H7 (cell line): ENCODE measurements around the gene JDP2. TPM values are rescaled to one million over a fixed set of nuclear protein-coding genes. Genes with fewer than 3 reads are reported as not detected.

ENCODE experiments used
- DNase-seq: peaks from one replicate; pipeline ENCODE4 v3.0.0; 2012
- H3K27me3 ChIP-seq: 2 replicates; pipeline ENCODE4 v1.6.0; 2011; ENCODE audit warnings: mild to moderate bottlenecking, low read length; ENCODE audit not compliant: control insufficient read depth, insufficient read depth
- H3K36me3 ChIP-seq: replicated peaks from 2 replicates; pipeline ENCODE4 v1.5.1; 2011; ENCODE audit warnings: low read length; ENCODE audit not compliant: control insufficient read depth, insufficient read depth
- H3K4me3 ChIP-seq: 2 replicates; pipeline ENCODE4 v1.5.1; 2011; ENCODE audit warnings: low read depth, mild to moderate bottlenecking, control low read depth, low read length, moderate library complexity; ENCODE audit not compliant: insufficient read depth
- total RNA-seq: library from RNA; depleted of rRNA; stranded (reverse); fragments of >200 nt; shearing (Covaris generic); gene quantifications from 2 replicates; pipeline ENCODE4 v1.2.3, GENCODE V29; 2014

JDP2 gene
- total RNA-seq, 1 experiment from 2014 or later: 37.9 TPM

GRCh38 chr14:75489480-75489837, 61.6 kb downstream of the JDP2 start:
- no peak for DNase-seq
- Histone ChIP-seq H3K4me3 (no peak overlapping the region), H3K36me3 (no peaks in the 10 kb centered on the region), H3K27me3 (no peaks in the 10 kb centered on the region)

- Histone ChIP-seq H3K4me3 (no peak overlapping the region), H3K27me3 (no peaks in the 10 kb centered on the region), H3K36me3 (no peaks in the 10 kb centered on the region)
- DNase-seq: no peak
Measured at GRCh38 chr14:75491376-75491978, 63.7 kb downstream of the JDP2 start.

GRCh38 chr14:75492832-75493591, 65.2 kb downstream of the JDP2 start:
- no peak for DNase-seq
- H3K27me3 ChIP-seq: no peaks in the 10 kb centered on the region
- no peak overlapping the region for H3K4me3 ChIP-seq
- H3K36me3 ChIP-seq: no peaks in the 10 kb centered on the region

- DNase-seq: peak; percentile 2
- Histone ChIP-seq H3K36me3 (no peaks in the 10 kb centered on the region), H3K4me3 (no peak overlapping the region), H3K27me3 (no peaks in the 10 kb centered on the region)
Measured at GRCh38 chr14:75493592-75494087, 65.8 kb downstream of the JDP2 start.

- no peak for DNase-seq
- Histone ChIP-seq H3K4me3 (no peak overlapping the region), H3K36me3 (no peaks in the 10 kb centered on the region), H3K27me3 (no peaks in the 10 kb centered on the region)
Measured at GRCh38 chr14:75494896-75495295, 67.1 kb downstream of the JDP2 start.

GRCh38 chr14:75495399-75495798, 67.6 kb downstream of the JDP2 start:
- no peaks in the 10 kb centered on the region for H3K36me3 ChIP-seq
- DNase-seq: no peak
- no peaks in the 10 kb centered on the region for H3K27me3 ChIP-seq
- H3K4me3 ChIP-seq: no peak overlapping the region

GRCh38 chr14:75495882-75496281, 68.1 kb downstream of the JDP2 start:
- H3K36me3 ChIP-seq: no peaks in the 10 kb centered on the region
- H3K27me3 ChIP-seq: no peaks in the 10 kb centered on the region
- DNase-seq: no peak
- H3K4me3 ChIP-seq: no peak overlapping the region

GRCh38 chr14:75496755-75497154, 68.9 kb downstream of the JDP2 start:
- DNase-seq: no peak
- Histone ChIP-seq H3K4me3 (no peak overlapping the region), H3K27me3 (no peaks in the 10 kb centered on the region), H3K36me3 (no peaks in the 10 kb centered on the region)

GRCh38 chr14:75497191-75497590, 69.4 kb downstream of the JDP2 start:
- Histone ChIP-seq H3K36me3 (no peaks in the 10 kb centered on the region), H3K27me3 (no peaks in the 10 kb centered on the region), H3K4me3 (no peak overlapping the region)
- no peak for DNase-seq

- Histone ChIP-seq H3K36me3 (no peaks in the 10 kb centered on the region), H3K4me3 (no peak overlapping the region), H3K27me3 (no peaks in the 10 kb centered on the region)
- DNase-seq: no peak
Measured at GRCh38 chr14:75497701-75498100, 69.9 kb downstream of the JDP2 start.

GRCh38 chr14:75499084-75499875, 71.5 kb downstream of the JDP2 start:
- Histone ChIP-seq H3K27me3 (no peaks in the 10 kb centered on the region), H3K36me3 (no peaks in the 10 kb centered on the region), H3K4me3 (no peak overlapping the region)
- DNase-seq: no peak

- Histone ChIP-seq H3K27me3 (no peaks in the 10 kb centered on the region), H3K4me3 (no peak overlapping the region), H3K36me3 (no peaks in the 10 kb centered on the region)
- DNase-seq: no peak
Measured at GRCh38 chr14:75501080-75501479, 73.3 kb downstream of the JDP2 start.

GRCh38 chr14:75504411-75504810, 76.6 kb downstream of the JDP2 start:
- no peaks in the 10 kb centered on the region for H3K27me3 ChIP-seq
- no peak for DNase-seq
- no peaks in the 10 kb centered on the region for H3K36me3 ChIP-seq
- H3K4me3 ChIP-seq: no peak overlapping the region

- H3K4me3 ChIP-seq: no peak overlapping the region
- no peaks in the 10 kb centered on the region for H3K36me3 ChIP-seq
- DNase-seq: no peak
- no peaks in the 10 kb centered on the region for H3K27me3 ChIP-seq
Measured at GRCh38 chr14:75506930-75507329, 79.1 kb downstream of the JDP2 start.

- Histone ChIP-seq H3K4me3 (no peak overlapping the region), H3K36me3 (no peaks in the 10 kb centered on the region), H3K27me3 (no peaks in the 10 kb centered on the region)
- no peak for DNase-seq
Measured at GRCh38 chr14:75510547-75510946, 82.7 kb downstream of the JDP2 start.
